GM10266 (cell line): Measurements from ENCODE around the gene TST.

ENCODE experiments used
- DNase-seq: peaks from one replicate; pipeline ENCODE4 v3.0.0; 2012; ENCODE audit errors: extremely low spot score
- CTCF ChIP-seq: IDR thresholded peaks from 2 replicates; pipeline ENCODE4 v1.5.1; 2012; ENCODE audit warnings: mild to moderate bottlenecking, low read depth; ENCODE audit not compliant: control insufficient read depth, insufficient read depth; ENCODE audit errors: missing control alignments

Gene TST

GRCh38 chr22:37007651-37008050 is 11.6 kb downstream of the TST start:
- DNase-seq: no peak
- no peak for TF ChIP-seq CTCF

- no peak for TF ChIP-seq CTCF
- no peak for DNase-seq
These were observed 16.6 kb downstream of the TST start for GRCh38 chr22:37002633-37003032.

- no peak for TF ChIP-seq CTCF
These were observed 17.4 kb downstream of the TST start for GRCh38 chr22:37001826-37002225.

GRCh38 chr22:37000676-37001534 is 18.3 kb downstream of the TST start:
- DNase-seq: no peak
- TF ChIP-seq CTCF: no peak

More at GRCh38 chr22:37001826-37002225, 17.4 kb downstream of the TST start:
- DNase-seq: no peak

- TF ChIP-seq CTCF: no peak
- DNase-seq: no peak
These were observed 19.8 kb downstream of the TST start for GRCh38 chr22:36999463-36999862.

- DNase-seq: no peak
- no peak for TF ChIP-seq CTCF
These were observed 20.5 kb downstream of the TST start for GRCh38 chr22:36998620-36999351.

GRCh38 chr22:36997746-36998145 is 21.5 kb downstream of the TST start:
- TF ChIP-seq CTCF: no peak
- no peak for DNase-seq
